Occipital lobe (tissue), 2 donors: Measurements from ENCODE around the gene NEXN. TPM values are rescaled to one million over a fixed set of nuclear protein-coding genes. Genes with fewer than 3 reads are reported as not detected.

Experiments
- DNase-seq: peaks from one replicate; lab custom pipeline; 2025; lab: John Stamatoyannopoulos, UW
- total RNA-seq: library from RNA; depleted of rRNA; stranded (reverse); fragments of >200 nt; gene quantifications from one replicate; pipeline ENCODE4 v1.2.3, GENCODE V29; 2014

NEXN gene
- total RNA-seq: 0.31 TPM

DNA sequence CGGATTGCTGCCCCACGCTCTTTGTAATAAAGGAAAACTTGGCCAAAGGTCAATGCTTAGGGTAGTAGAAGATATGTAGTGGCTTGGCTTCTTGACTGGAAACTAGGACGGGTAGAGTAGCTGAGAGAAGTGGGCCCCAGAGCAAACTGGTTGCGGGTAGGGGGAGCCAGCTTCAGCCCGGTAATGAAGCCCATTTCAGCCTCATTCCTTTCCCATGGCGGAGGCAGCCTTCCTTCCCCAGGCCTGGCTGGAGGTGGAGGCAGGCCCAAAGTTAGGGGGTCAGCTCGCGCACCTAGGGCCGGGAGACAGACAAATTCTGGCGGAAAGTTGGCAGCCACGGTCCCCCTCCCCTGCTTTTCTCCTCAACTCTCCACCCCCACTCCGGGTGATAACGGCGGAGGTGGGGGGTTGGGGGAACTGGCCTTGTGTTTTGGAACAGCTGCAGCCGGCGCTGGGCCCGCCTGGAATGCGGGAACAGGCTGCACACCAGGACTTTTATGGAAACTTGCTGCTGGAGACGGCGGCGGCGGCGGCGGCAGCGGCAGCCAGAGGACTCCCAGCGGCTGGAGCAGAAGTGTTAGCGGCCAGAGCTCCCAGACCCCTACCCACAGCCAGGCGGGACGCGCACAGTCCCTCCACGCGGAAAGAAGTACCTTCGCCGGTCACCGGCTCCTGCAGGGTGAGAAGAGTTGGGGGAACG, at the start of gene NEXN:
NEXN (plus strand) TSS at position 544 of the 700 bp plus-strand sequence. CDS start 27,483 bp downstream, outside the sequence.
- peak; percentile 31 for DNase-seq

- DNase-seq: no peak
Measured at GRCh38 chr1:77841574-77841973, 46.9 kb upstream of the NEXN start.

- no peak for DNase-seq
Measured at GRCh38 chr1:77845951-77846350, 42.5 kb upstream of the NEXN start.

GRCh38 chr1:77846966-77847365, 41.5 kb upstream of the NEXN start:
- DNase-seq: no peak

DNA sequence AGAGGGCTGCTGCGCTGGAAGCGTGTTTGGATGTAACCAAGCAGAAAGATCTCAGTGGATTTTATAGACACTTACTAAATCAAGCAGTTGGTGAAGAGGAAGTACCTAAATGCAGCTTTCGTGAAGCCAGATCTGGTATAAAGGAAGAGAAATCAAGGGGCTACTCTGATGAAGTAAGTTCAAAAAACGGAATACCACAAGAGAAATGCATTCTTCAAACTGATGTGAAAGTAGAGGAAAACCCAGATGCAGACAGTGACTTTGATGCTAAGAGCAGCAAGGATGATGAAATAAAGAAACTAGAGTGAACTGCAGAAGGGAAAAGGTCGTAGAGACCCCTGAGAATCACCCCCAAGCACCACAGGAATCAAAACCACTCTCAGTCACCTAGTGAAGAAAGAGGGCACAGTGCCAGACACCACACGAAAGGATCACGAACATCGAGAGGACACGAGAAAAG, 40.8 kb upstream of the NEXN start:
- DNase-seq: no peak

- no peak for DNase-seq
Measured at GRCh38 chr1:77850082-77850481, 38.3 kb upstream of the NEXN start.

GRCh38 chr1:77857552-77857951, 30.9 kb upstream of the NEXN start:
- no peak for DNase-seq

DNA sequence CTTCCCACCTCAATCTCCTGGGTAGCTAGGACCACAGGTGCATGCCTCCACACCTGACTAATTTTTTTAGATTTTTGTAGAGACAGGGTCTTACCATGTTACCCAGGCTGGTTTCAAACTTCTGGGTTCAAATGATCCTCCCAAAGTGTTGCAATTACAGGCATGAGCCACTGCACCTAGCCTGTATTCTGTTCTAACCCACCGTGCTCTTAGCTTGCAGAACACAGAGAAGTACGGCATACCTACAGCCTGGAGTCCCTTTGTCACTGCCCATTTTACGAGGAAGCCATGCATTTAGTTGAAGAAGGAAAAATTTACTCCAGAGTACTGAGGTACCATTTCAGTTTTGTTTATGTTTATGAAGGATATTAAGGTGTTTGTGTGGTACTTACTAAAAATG, 29.7 kb upstream of the NEXN start:
- no peak for DNase-seq

DNA sequence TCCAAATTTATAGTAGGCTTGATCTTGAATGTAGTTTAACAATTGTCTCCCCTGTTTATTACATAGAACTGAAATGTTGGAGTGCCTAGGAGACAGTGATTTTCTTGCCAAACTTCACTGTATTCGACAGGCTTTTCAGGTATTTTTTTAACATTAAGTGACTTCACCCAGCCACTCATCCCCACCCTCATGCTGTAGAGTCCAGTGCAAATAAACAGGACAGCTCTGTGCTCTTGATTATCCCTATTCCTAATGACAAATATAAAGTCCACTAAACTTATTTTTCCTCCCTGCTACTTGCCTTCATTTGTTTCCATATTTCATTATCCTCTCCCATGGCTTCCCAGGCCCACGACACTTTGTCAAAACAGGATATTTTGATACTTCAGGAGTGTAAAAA, 29.2 kb upstream of the NEXN start:
- DNase-seq: no peak

DNA sequence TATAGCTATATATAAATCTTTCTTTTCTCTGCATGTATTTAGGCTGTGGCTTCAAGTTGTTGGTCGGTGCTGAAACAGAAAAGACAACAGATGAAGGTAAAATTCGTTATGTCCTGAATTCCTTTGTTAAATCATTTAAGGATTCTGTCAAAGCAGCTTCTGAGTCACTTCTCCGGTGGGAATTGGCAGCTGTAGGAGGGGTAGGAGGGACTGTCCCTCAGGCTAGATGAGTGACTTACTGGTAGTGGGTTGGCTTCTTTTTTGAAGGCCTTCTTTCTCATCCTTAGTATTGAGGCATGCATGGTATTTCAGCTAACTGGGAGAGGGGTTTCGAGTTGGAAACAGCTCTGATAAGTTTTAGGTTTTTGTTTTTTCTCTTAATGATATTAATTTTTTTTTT, 22.1 kb upstream of the NEXN start:
- no peak for DNase-seq

DNA sequence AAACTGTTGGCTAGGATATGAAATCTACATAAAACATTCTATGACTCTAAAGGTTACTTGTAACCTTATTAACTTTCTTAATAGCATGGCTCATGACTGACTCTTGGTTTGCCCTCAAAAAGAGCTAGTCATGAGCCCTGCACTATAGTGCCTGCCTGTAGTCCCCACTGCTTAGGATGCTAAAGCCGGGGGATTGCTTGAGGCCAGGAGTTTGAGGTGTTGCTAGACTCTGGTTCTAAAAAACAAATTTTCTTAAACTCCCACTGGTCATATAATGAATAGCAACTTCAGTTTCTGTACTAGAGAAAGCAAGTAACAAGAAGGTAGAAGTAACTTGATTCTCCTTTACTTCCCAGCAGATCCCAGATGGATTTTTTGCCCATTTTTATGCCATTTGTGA, 15.8 kb upstream of the NEXN start:
- DNase-seq: no peak

GRCh38 chr1:77873461-77873860, 15.0 kb upstream of the NEXN start:
- DNase-seq: no peak

- DNase-seq: no peak
Measured at GRCh38 chr1:77874804-77875445, 13.5 kb upstream of the NEXN start.

DNA sequence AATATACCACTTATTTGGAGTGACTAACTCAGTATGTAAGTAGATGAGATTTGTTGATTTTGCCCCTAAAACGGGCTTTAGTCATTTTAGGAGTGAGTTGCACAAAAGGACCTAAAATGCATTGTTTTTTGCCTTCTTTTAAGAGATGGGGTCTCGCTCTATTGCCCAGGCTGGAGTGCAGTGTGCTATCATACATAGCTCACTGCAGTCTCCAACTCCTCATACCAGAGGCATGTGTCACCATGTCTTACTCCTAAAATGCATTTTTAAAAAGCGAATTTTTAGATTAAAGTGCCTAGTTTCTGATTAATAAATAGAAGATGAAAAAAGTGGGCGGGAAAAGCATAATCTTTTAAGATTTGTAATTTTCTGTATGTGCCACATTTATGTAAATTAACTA, 11.5 kb upstream of the NEXN start:
- no peak for DNase-seq

DNA sequence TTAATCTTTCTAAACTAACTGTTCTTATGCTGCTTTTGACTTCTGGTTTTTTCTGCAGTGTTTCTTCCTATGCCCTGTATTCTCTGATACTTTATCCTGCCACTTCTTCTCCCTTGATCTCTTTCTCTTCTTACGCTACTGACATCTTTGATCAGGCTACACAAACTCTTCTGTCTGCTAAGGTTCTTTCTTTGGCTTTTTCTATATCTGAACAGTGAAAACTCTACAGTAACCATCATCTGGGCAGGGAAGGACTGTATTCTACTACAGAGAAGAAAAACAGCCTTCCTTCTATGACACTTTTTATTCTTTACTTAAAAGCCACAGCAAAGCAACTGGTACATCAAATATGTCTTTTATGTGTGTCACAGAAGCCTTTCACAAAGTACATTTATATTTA, 7.4 kb upstream of the NEXN start:
- no peak for DNase-seq

DNA sequence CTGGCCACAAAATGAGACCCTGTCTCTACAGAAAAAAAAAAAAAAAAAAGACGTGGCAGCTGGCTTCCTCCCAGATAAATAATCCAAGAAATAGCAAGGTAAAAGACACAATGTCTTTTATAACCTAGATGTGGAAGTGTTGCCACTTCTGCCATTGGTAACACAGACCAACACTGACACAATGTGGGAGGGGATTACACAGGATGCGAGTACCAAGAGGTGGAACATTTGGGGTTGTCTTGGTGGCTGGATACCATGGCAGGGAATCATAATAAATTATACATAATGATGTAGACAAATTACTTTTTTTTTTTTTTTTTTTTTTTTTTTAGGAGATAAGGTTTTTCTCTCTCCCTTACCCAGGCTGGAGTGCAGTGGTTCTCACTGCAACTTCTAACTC, 6.0 kb upstream of the NEXN start:
- no peak for DNase-seq

DNA sequence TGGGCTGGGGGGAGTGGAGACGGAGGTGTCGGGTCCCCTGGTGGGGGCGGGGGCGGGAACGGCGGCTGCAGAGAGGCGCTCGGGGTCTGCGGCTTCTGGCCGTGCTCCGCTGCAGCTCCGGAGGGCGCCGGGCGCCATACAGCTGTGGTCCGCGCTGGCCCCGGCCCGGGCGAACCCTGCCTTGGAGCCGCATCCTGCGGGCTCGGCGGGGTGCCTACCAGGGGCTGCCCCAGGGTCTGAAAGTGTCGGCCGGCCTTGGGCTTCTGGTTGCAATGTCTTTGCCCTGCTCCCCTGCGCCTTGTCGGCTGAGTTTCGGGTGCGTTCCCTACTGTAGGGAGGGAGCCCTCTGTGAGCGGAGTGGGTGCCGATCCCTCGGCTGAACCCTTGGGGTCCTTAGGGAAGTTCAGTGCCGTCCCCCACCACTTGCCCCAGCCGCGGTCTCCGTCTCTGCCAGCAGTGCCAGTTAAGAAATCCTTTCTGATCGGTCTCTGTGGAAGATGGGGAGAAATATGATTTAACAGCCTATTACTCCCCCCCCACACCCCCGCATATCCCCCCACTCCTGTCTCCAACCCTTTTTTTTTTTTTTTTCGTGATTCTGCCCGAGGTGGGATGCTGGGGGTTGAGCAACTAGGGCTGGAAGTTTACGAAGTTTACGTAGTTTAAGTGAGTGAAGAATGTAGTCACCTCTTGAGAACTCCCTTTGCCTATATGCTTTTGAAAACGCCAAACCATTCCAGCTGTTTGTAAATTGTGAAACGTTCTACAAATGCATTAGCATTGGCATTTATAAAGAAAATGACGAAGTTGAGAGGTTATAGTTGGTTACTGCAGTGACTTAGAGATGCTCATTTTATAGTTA, 588 bp downstream of the NEXN start:
- DNase-seq: peak; percentile 31

DNA sequence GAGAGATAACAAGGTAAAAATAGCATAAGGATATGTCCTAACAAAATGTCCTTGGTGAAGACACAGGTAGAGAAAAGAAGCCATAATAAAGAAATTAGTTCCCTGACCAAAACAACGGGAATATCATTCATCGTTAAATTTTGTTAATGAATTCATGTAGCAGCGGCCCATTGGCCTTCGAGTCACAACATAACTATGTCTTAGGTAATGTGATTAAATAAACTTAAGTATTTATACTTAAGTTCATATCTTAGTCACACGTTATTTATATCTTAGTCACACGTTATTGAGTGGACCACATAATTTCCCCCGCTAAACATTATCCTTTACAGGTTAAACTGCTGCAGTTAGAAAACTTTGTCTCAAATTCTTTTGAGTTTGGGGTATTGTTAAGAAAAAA, 1.2 kb downstream of the NEXN start:
- no peak for DNase-seq

DNA sequence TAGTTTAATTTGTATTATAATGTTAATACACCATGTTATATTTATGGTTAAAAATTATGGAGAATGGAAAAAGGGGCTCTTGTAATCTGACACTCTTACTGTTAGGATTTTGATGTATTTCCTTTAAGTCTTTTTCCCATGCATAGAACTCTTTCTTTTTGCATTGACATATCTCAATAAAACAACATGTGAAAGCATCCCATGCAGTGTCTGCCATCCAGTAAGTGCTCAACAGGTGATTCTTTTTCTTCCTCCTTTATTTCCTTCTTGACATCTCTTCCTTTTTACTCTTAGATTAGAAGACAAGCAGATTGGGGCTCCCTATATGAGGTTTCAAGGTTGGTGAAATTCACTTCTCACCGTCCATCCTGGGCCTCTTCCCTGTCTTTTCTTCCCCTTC, 2.8 kb downstream of the NEXN start:
- DNase-seq: no peak

- no peak for DNase-seq
Measured at GRCh38 chr1:77899647-77900320, 11.4 kb downstream of the NEXN start.

DNA sequence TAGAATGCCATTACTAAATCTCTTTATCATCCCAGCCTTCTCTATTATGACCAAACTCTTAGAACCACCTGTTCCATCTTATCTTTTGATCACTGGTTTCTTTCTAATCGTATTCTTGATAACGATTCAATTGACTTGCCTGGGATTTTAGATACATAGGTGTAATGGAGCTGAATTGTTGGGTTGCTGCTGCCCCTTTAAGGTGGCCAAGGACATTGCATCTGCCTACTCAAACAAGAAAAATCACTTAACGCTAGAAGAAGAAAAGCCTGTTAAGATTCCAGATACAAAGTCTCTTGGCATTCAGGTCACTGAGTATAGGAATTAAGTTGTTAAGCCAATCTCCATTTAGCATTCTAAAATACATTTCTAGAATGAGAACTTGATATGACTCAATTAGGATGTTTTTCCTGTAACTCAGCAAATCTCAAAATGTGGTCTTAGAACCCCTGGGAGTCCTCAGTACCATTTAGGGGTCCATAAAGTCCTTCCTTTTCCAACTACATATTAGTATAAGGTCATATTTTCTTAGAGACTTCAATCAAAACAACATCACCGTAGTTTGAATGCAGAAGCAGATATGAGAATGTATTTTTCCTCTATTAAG, 12.4 kb downstream of the NEXN start:
- peak; percentile 5 for DNase-seq
